ENCODE data around the gene VPS37C. TPM values are rescaled to one million over a fixed set of nuclear protein-coding genes. Genes with fewer than 3 reads are reported as not detected.

The VPS37C gene
- polyA plus RNA-seq, 3 donors: 14.0 to 17.0 (median 15.5) TPM

- no peak for DNase-seq (ENCODE audit: low read depth in 3 of 3, low spot score in 2 of 3)
These were observed 5.5 kb downstream of the VPS37C start for GRCh38 chr11:61155741-61156140.

GRCh38 chr11:61155312-61155711 lies 5.9 kb downstream of the VPS37C start:
- no peak for DNase-seq (ENCODE audit: low read depth in 3 of 3, low spot score in 2 of 3)

GRCh38 chr11:61154528-61154927 lies 6.7 kb downstream of the VPS37C start:
- no peak for DNase-seq (ENCODE audit: low read depth in 3 of 3, low spot score in 2 of 3)

- DNase-seq (ENCODE audit: low read depth in 3 of 3, low spot score in 2 of 3): no peak
These were observed 7.6 kb downstream of the VPS37C start for GRCh38 chr11:61153593-61154095.

GRCh38 chr11:61152816-61153592 lies 8.2 kb downstream of the VPS37C start:
- DNase-seq (ENCODE audit: low read depth in 3 of 3, low spot score in 2 of 3): no peak

- DNase-seq (ENCODE audit: low read depth in 3 of 3, low spot score in 2 of 3): no peak
These were observed 9.5 kb downstream of the VPS37C start for GRCh38 chr11:61151545-61152252.

GRCh38 chr11:61150706-61151544 lies 10.3 kb downstream of the VPS37C start:
- no peak for DNase-seq (ENCODE audit: low read depth in 3 of 3, low spot score in 2 of 3)

GRCh38 chr11:61149624-61150615 lies 11.3 kb downstream of the VPS37C start:
- DNase-seq (ENCODE audit: low read depth in 3 of 3, low spot score in 2 of 3): no peak

GRCh38 chr11:61147791-61148620 lies 13.2 kb downstream of the VPS37C start:
- no peak for DNase-seq (ENCODE audit: low read depth in 3 of 3, low spot score in 2 of 3)

GRCh38 chr11:61147271-61147670 lies 14.0 kb downstream of the VPS37C start:
- no peak for DNase-seq (ENCODE audit: low read depth in 3 of 3, low spot score in 2 of 3)

GRCh38 chr11:61146416-61146815 lies 14.8 kb downstream of the VPS37C start:
- no peak for DNase-seq (ENCODE audit: low read depth in 3 of 3, low spot score in 2 of 3)

GRCh38 chr11:61145228-61146005 lies 15.8 kb downstream of the VPS37C start:
- DNase-seq (ENCODE audit: low read depth in 3 of 3, low spot score in 2 of 3): no peak

- no peak for DNase-seq (ENCODE audit: low read depth in 3 of 3, low spot score in 2 of 3)
These were observed 16.6 kb downstream of the VPS37C start for GRCh38 chr11:61144511-61145179.

- DNase-seq (ENCODE audit: low read depth in 3 of 3, low spot score in 2 of 3): no peak
These were observed 18.8 kb downstream of the VPS37C start for GRCh38 chr11:61142424-61142823.

GRCh38 chr11:61141601-61142028 lies 19.6 kb downstream of the VPS37C start:
- no peak for DNase-seq (ENCODE audit: low read depth in 3 of 3, low spot score in 2 of 3)

GRCh38 chr11:61140416-61140815 lies 20.8 kb downstream of the VPS37C start:
- no peak for DNase-seq (ENCODE audit: low read depth in 3 of 3, low spot score in 2 of 3)

GRCh38 chr11:61139387-61139786 lies 21.8 kb downstream of the VPS37C start:
- no peak for DNase-seq (ENCODE audit: low read depth in 3 of 3, low spot score in 2 of 3)

GRCh38 chr11:61138935-61139334 lies 22.3 kb downstream of the VPS37C start:
- DNase-seq (ENCODE audit: low read depth in 3 of 3, low spot score in 2 of 3): no peak

All from right renal cortex interstitium (tissue), 3 donors.